Fibroblast of skin of left biceps (primary cell): ENCODE results near the gene CLPSL1.

Experiments used
- DNase-seq, 2 experiments: peaks; one replicate each; pipeline ENCODE4 v3.0.0-alpha.2; 2013; ENCODE audit warnings: low read depth in 2 of 2

CLPSL1 gene

DNA sequence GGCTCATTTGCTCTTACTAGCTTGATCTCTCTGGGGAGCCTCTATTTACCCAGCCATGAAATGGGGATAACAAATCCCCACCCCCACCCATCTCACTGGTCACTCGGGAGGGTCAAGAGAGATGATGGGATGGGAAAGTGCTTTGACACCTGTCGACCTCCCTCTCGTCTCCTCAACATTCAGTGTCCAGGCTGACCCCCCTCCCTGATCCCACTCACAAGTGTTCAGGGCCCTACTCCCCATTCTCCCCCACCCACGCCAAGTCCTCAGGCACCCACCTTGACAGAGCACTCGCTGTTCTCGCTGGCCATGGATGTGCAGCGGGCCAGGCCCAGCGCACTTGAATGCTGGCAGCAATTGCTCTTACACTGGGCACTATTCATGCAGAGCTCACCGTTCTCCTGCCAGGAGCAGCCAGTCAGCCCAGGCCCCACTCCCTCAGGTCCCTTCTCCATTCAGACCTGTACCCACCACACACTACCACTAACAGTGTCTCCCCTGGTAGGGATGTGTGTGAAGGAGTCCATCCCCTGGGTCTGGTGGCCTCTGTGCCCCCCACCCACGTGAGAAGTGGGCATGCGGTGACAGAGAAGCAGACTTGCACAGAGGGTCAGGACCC lies 14.7 kb downstream of the CLPSL1 start:
- no peak for DNase-seq

DNA sequence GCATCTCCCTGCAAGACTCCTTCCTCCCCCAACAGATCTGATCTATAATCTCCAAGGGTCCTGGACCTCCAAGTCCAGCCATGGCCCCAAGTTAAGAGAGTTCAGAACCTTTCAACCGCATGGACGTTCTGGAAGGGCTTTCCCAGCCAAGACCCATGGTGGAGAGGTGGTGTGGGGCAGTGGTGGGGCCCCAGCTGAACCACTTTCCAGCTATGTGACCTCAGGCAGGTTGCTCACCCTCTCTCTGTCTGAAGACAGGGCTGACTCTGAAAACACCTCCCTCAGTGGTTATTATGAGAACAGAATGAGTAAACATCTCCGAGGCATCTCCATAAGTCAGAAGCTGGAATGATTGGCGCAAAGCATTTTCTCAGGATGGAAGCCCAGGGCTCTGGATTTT lies 15.4 kb downstream of the CLPSL1 start:
- no peak for DNase-seq

DNA sequence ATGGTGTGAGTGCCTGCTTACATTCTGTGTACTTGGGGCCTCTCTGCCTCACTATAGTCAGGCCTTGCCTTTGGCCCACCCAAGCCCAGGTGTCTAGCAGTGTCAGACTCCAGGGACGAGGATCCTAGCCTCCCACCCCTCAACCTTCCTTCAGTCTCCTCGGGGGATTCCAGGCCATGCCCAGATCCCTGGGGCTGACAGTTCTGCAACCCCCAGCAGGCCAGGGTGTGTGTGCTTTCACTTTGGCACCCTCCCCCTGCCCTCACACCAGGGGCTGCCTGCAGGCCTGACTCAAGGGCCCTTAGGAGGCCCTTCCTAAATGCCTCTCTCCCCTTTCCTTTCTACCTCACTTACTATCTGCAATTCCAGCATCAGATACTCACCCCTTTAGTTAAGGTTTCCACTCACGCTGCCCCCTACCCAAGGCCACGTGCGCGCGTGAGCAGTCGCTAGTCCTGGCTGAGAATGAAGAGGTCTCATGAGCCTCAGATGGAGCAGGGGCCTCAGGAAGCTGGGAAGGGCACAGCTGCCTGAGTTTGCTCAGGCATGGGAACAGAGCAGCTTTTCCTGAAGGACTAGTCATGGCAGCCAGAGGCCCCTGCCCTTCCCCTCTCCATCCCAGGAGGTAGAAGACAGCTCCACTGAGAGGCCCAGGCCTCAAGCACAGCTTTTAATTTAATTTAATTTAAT lies 17.2 kb downstream of the CLPSL1 start:
- DNase-seq = no peak

- no peak for DNase-seq
Measured at GRCh38 chr6:35798706-35799105, 17.9 kb downstream of the CLPSL1 start.

- no peak for DNase-seq
Measured at GRCh38 chr6:35801148-35801547, 20.3 kb downstream of the CLPSL1 start.

- no peak for DNase-seq
Measured at GRCh38 chr6:35804996-35805736, 24.3 kb downstream of the CLPSL1 start, which contains the start of gene LHFPL5. Gene LHFPL5, plus strand, starts transcription at chr6:35805352. Its CDS starts 319 bp downstream, at chr6:35805671.

- no peak for DNase-seq
Measured at GRCh38 chr6:35808688-35809087, 27.9 kb downstream of the CLPSL1 start.

DNA sequence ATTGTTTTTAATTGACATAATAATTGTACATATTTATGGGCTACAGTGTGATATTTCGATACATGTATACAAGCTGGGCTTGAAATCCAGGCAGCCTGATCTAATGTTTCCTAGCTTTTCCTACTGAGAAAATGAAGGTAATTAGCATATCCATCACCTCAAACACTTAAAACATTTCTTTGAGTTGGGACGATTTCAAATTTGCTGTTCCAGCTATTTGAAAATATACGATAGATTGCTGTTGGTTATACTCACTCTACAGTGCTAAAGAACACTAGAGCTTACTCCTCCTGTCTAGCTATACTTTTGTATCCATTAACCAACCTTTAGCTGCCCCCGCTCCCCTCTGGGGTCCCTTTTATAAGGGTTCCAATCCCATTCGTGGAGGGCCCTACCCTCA lies 29.0 kb downstream of the CLPSL1 start:
- no peak for DNase-seq

DNA sequence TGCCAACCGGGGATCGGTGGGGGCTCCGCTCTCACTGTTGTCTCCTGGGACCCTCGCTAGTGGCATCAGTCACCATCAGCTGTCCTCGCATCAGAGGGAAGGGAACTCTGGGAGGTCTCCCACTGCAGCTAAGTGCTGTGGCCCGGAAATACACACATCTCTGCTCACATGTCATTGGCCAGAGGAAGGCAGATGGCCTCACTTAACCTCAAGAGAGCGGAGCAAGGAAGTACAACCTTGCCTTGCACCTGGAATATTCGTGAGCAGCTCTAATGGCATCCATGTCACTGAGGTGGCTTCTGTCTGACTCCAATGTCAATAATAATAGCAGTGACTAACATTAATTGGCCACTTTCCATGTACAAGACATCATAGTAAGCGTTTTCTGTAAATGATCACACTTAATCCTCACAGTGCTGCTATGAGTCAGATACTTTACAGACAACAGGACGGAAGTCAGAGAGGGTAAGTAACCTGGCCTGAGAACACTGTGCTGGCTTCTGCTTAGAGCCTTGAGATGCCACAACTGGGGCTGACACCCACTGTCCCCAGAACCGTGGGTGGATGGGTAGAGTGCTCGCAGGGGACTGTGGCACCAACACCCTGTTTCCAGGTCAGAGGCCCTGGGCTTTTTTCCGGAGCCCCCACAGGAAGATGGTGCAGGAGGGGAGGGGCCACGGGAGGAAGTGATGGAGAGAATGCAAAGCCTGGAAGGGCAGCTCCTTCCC lies 30.3 kb downstream of the CLPSL1 start:
- DNase-seq = peak in 1 of 2 experiments; percentile 17

- no peak for DNase-seq
Measured at GRCh38 chr6:35811699-35811995, 30.8 kb downstream of the CLPSL1 start.

DNA sequence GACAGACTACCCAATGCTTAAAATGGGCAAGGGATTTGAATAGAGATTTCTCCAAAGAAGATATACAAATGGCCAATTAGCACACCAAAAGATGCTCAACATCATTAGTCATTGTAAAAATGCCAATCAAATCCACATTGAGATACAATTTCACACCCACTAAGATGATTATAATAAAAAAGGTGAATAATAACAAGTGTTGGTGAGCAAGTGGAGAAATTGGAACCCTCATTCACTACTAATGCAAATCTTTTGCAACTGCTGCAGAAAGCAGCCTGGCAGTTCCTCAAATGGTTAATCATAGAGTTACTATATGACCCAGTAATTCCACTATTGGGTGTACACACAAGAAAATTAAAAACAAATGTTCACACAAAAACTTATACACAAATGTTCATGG lies 36.7 kb downstream of the CLPSL1 start:
- no peak for DNase-seq

DNA sequence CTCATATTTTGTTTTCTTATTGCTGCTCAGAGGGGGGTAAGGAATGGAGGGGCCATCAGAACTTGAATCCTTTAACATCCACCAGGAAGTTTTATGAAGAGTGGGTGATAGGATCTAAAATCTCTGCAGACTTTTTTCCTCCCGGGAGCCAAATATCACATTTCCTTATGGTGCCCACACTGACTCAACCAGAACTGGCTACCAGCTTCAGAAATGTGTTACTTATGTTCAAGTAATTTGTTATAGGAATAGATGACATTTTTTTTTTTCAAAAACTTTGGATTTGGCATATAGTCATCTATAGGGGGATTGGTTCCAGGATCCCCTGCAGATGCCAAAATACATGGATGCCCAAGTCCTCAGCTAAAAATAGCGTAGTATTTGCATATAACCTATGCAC lies 42.8 kb downstream of the CLPSL1 start:
- DNase-seq = no peak

DNA sequence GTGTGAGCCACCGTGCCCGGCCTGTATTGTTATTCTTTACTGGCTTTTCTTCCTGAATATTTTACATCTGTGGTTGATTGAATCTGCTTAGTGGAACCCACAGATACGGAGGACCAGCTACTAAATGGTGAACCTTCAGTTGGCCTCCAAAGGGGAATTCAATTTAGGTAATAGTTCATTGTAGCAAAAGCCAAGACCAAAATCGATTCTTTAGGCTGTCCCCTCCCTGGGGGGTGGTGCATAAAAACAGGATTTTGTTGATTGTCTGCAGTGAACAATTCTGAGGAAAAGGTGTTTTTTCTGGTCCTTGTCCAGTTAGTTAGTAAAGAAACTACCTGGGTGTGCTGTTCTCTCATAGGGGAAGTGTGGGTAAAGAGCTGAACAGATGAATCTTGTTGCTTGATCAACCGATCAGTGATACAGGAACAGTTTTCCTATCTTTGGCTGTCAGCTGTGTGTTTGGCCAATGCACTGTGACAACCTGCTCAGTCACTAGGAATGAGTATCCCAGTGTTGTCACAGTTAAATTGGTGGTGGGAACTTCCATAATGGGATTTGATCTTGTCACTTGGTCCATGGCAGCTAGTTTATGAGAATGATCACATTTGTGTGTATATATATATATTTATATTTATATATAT lies 43.9 kb downstream of the CLPSL1 start:
- DNase-seq = no peak

DNA sequence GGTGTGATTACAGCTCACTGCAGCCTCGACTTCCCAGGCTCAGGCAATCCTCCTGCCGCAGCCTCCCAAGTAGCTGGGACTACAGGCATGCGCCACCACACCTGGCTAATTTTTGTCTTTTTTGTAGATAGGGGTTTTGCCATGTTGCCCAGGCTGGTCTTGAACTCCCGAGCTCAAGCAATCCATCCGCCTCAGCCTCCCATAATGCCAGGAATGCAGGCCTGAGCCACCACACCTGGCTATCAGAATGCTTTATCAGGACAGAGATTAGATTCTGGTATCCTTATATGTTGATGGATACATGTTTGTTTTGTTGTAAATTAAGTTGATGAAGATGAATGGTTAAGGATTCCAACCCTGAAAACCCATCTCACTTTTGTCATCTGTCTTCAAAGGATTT lies 48.5 kb downstream of the CLPSL1 start:
- DNase-seq = no peak

DNA sequence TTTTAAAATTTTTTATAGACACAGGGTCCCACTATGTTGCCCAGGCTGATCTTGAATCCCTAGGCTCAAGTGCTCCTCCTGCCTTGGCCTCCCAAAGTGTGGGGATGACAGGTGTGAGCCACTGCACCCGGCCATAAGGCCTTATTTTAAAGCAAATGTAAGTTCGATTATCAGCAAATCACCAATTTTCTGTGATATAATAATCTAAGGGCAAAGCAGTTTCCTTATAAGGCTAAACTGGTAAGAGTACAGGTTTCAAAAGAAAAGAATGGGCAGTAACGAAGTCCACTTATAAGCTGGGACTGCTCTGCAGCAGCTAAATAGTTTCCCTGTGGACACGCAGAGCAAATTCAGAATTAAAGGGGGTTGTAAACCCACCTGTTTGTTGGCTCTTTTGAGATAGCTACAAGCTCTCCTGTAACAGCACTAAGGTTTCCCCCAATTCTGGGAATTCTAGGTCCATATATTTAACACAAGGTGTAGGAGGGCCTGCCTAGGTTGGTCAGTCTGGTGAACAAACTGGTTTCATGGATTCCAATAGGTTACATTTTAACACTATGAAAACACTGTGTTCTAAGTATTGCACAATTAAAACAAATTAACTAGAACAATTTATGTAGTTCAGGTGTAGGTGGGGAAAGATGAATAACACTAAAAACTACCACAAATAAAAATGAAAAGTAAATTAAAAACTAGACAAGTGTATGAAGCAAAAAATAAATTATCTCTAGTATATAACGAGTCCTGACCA lies 50.6 kb downstream of the CLPSL1 start:
- DNase-seq = no peak

GRCh38 chr6:35833536-35833935 lies 52.7 kb downstream of the CLPSL1 start:
- no peak for DNase-seq
